GM12872 (cell line): ENCODE data around the gene FAM43B.

Experiments used
- TF ChIP-seq, protein P1 (sequence below): IDR thresholded peaks from 3 replicates; pipeline ENCODE4 v1.5.1; 2011; ENCODE audit warnings: low read depth, mild to moderate bottlenecking, low read length, moderate library complexity; ENCODE audit not compliant: insufficient read depth

FAM43B gene

DNA sequence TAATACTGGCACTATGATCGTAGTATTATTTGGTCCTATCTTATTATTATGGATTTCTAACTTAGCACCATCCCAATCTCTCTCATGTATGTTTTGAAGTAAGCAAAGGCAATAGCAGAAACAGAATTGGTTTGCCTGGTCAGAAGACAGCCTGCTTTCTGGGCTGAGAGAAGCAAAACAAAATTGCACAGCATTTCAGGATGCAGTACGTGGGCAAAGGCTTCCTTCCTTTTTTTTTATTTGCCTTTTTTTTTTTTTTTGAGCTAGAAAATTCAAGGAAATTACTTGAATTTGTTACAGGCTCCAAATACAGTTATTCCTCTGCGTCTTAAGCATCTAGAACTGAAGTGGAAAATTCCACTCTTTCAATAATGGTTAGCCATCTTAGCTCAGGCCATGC is 45.3 kb downstream of the FAM43B start:
- TF ChIP-seq, protein P1, sequence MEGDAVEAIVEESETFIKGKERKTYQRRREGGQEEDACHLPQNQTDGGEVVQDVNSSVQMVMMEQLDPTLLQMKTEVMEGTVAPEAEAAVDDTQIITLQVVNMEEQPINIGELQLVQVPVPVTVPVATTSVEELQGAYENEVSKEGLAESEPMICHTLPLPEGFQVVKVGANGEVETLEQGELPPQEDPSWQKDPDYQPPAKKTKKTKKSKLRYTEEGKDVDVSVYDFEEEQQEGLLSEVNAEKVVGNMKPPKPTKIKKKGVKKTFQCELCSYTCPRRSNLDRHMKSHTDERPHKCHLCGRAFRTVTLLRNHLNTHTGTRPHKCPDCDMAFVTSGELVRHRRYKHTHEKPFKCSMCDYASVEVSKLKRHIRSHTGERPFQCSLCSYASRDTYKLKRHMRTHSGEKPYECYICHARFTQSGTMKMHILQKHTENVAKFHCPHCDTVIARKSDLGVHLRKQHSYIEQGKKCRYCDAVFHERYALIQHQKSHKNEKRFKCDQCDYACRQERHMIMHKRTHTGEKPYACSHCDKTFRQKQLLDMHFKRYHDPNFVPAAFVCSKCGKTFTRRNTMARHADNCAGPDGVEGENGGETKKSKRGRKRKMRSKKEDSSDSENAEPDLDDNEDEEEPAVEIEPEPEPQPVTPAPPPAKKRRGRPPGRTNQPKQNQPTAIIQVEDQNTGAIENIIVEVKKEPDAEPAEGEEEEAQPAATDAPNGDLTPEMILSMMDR: no peak

GRCh38 chr1:20600156-20600555 is 47.8 kb downstream of the FAM43B start:
- TF ChIP-seq, protein P1: no peak

DNA sequence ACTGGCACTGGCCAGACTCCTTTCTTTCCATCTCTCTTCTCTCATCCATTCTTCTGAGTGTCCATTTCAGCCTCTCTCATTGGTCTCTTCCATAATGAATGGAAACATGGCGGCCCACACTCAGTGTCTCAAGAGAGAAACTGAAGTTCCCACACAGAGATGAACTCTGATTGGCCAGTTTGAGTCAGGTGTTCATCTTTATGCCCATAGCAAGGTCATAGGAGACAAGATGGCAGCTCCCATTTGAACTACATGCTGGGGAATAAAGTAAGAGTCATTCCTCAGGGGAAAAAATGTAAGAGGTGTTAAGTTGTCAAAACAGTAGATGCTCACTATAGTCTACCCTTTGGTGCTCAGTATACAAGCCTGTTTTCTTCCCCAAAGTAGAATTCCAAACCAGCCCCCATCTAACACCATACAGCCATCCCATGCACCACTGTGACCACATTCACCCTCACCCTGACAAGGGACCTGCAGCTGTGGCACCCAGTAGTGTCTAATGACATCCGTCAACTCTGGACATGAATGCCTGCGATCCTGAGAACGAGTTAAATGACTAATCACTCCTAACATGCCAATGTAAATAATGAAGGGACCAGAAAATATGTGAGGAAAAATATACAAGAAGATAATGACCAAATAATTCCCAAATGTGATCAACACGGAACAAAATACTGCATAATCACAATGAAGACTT is 48.9 kb downstream of the FAM43B start:
- TF ChIP-seq, protein P1: no peak

GRCh38 chr1:20602851-20603450 is 50.6 kb downstream of the FAM43B start:
- TF ChIP-seq, protein P1: no peak

DNA sequence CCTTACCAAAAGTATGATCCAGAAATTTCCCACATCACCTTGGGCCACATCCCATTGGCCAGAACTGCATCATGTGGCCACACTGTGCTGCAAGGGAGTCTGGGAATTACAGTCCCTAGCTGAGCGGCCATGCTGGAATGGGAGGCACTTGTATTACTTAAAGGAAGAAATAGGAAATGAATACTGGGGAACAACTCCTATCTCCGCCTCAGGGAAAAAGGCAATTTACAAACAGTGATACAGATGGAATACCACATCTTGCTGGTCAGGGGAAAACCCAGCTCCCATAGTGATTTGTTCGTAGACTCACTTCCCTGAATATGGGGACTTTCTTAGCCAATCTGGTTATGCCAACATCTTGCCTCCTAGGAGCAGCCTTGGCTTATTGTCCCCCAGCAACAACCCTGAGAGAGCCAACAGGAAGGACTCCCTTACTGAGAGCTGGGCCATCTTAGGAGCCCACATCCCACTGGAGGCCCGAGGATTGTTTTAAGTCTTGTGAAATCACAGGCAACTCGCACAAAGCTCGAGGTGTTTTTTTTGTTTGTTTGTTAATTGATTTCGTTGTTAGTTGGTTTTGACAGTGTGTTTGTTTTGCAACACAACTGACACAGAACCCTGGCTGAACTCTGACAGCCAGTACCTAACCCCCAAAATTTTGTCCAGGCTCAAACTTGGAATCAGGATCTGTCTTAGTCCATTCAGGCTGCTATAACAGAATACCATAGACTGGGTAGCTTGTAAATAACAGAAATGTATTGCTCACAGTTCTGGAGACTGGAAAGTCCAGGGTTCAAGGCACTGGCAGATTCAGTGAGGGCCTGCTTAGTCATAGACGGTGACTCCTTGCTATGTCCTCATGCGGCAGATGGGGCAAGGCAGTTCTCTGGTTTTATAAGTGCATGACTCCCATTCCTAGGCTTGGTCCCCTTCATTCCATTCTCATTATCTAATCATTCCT is 51.4 kb downstream of the FAM43B start:
- TF ChIP-seq, protein P1: no peak
